Pancreas (tissue), 10 donors: ENCODE results near the gene ATP9A. TPM values are rescaled to one million over a fixed set of nuclear protein-coding genes. Genes with fewer than 3 reads are reported as not detected.
"Not testable (repeated sequence)": the region's sequence is repeated elsewhere in the genome, so short reads cannot be mapped to it uniquely, and the experiment has no call there.

ENCODE experiments used
- ATAC-seq, 4 donors: fragments of 200-7000 bp; cut with Tn5 transposase; one replicate each; pipeline versions ENCODE4 v1.8.0 to v1.9.1; 2020; ENCODE audit warnings: mild to moderate bottlenecking in 4 of 4, moderate library complexity in 4 of 4
- DNase-seq, 6 donors: peaks; one replicate each; pipeline ENCODE4 v3.0.0-alpha.2; 2020
- FAIRE-seq: peaks from 2 replicates; lab custom pipeline; 2012; peaks lifted over from hg19 to GRCh38; lab: Jason Lieb, UNC
- H3K27ac ChIP-seq, 4 donors: fragments of 200-600 bp; sonication (generic); 1 replicate in 3 of 4; 2 replicates in 1 of 4; pipeline versions ENCODE4 v1.5.0 to v1.8.0; 2020
- H3K27me3 ChIP-seq, 4 donors: fragments of 200-600 bp; one replicate each; pipeline ENCODE4 v1.8.0; 2021
- H3K36me3 ChIP-seq, 3 donors: fragments of 200-600 bp; sonication (generic) in 1 of 3; one replicate each; pipeline versions ENCODE4 v1.5.0 to v1.8.0; 2020 to 2021
- H3K4me1 ChIP-seq, 3 donors: fragments of 200-600 bp; one replicate each; pipeline ENCODE4 v1.8.0; 2021
- H3K4me3 ChIP-seq, 4 donors: fragments of 200-600 bp; sonication (generic) in 2 of 4; one replicate each; pipeline versions ENCODE4 v1.5.0 to v1.8.0; 2020 to 2021
- H3K9me3 ChIP-seq, 4 donors: fragments of 200-600 bp; one replicate each; pipeline ENCODE4 v1.8.0; 2021
- WGBS, 2 donors: extraction: QIAGEN DNeasy Blood & Tissue Kit; methylation state at CpG; one replicate each; pipeline ENCODE4 v1.1.7; 2013; 5-methylcytosine and 5-hydroxymethylcytosine counted together
- intact Hi-C, 3 donors: fragments of 100-400 bp; cut with DNase I; formaldehyde crosslinking; loops; one replicate each; pipeline versions ENCODE4 v1.11.1 to v1.14.2; 2022
- polyA plus RNA-seq, 2 donors: library from polyadenylated mRNA; stranded (reverse); fragments of 200-250 nt; gene quantifications; one replicate each; pipeline ENCODE4 v1.2.3, GENCODE V29; 2013
- total RNA-seq, 6 donors: library from RNA; stranded (reverse); fragmentation: NEBNext Ultra II Directional in 4 of 6; extraction: Animal tissue kit (Norgen Biotek cat#: 25700) in 4 of 6; gene quantifications; one replicate each; pipeline versions ENCODE4 v1.2.1 to v1.2.4, GENCODE V29; 2021 to 2023
- TF ChIP-seq, protein P1 (sequence below), 4 donors: fragments of 200-600 bp; sonication (generic) in 3 of 4; IDR thresholded peaks; one replicate each; pipeline versions ENCODE4 v1.5.0 to v1.8.0; 2021; ENCODE audit warnings: antibody characterized with exemption in 4 of 4
- donor health status: healthy with polysubstance abuse.
- donor health status: DM: no; HTN: no; CAD: no; lungs with moderate emphysema.
- donor health status: DM: no; HTN: no; CAD: no.
- donor health status: control.
- donor health status: control.
- donor health status: Bipolar disorder and iron deficiency.
- donor health status: DM: yes; HTN: yes; CAD: no.
- donor health status: DM: no; HTN: no; CAD: no.
- donor health status: DM: no; HTN: no; CAD: no.
- donor health status: DM: yes; HTN: yes; CAD: no.

The ATP9A gene
- total and polyA plus RNA-seq, 8 donors: 5.8 to 41.0 (median 20.0) TPM

DNA sequence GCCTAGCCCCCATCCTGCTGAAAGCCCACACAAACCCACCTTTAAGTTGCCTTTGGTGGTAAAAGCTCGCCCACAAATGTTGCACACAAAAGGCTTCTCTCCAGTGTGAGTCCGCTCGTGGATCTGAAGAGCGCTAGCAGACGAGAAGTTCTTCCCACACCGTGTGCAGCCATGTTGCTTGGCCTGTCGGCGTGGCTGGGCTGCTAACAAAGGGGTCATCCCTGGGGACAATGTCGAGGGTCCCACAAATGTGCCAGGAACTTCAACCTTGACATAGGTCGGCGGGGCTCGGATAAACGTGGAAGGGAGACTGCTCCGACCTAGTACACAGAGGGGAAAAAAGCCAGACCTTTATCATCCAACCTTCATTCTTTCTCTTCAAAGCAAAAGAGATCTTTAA, 20.6 kb upstream of the ATP9A start:
- Histone ChIP-seq H3K9me3 (no peaks in the 10 kb centered on the region), H3K36me3 (no peaks in the 10 kb centered on the region), H3K27ac (no peak overlapping the region), H3K4me1 (no peaks in the 10 kb centered on the region), H3K27me3 (no peaks in the 10 kb centered on the region), H3K4me3 (no peak overlapping the region)
- WGBS, 2 donors: 81 to 85% methylated on average over 14 of the region's 14 CpGs
- intact Hi-C loops: no loop called here
- FAIRE-seq: no peak
- TF ChIP-seq, protein P1, sequence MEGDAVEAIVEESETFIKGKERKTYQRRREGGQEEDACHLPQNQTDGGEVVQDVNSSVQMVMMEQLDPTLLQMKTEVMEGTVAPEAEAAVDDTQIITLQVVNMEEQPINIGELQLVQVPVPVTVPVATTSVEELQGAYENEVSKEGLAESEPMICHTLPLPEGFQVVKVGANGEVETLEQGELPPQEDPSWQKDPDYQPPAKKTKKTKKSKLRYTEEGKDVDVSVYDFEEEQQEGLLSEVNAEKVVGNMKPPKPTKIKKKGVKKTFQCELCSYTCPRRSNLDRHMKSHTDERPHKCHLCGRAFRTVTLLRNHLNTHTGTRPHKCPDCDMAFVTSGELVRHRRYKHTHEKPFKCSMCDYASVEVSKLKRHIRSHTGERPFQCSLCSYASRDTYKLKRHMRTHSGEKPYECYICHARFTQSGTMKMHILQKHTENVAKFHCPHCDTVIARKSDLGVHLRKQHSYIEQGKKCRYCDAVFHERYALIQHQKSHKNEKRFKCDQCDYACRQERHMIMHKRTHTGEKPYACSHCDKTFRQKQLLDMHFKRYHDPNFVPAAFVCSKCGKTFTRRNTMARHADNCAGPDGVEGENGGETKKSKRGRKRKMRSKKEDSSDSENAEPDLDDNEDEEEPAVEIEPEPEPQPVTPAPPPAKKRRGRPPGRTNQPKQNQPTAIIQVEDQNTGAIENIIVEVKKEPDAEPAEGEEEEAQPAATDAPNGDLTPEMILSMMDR (IDR thresholded peaks at IDR 0.05): no peak
- no peak for ATAC-seq
- no peak for DNase-seq

- H3K4me1 ChIP-seq: no peaks in the 10 kb centered on the region
- TF ChIP-seq, protein P1 (IDR thresholded peaks at IDR 0.05): no peak
- no peaks in the 10 kb centered on the region for H3K27me3 ChIP-seq
- ATAC-seq: no peak
- no peak for DNase-seq
- WGBS, 2 donors: 82 to 86% methylated on average over 15 of the region's 15 CpGs
- H3K9me3 ChIP-seq: no peaks in the 10 kb centered on the region
- intact Hi-C loops: no loop called here
- FAIRE-seq: no peak
- H3K4me3 ChIP-seq: no peak overlapping the region
- no peak overlapping the region for H3K27ac ChIP-seq
- H3K36me3 ChIP-seq: no peaks in the 10 kb centered on the region
Measured at GRCh38 chr20:51784299-51784698, 16.1 kb upstream of the ATP9A start.

DNA sequence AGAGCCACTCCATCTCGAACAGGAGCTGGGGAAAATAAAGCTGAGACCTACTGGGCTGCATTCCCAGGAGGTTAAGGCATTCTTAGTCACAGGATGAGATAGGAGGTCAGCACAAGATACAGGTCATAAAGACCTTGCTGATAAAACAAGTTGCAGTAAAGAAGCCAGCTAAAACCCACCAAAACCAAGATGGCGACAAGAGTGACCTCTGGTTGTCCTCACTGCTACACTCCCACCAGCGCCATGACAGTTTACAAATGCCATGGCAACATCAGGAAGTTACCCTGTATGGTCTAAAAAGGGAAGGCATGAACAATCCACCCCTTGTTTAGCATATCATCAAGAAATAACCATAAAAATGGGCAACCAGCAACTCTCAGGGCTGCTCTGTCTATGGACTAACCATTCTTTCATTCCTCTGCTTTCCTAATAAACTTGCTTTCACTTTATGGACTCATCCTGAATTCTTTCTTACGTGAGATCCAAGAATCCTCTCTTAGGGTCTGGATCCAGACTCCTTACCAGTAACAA, 10.1 kb upstream of the ATP9A start:
- H3K9me3 ChIP-seq, H3K36me3 ChIP-seq, H3K4me1 ChIP-seq, H3K4me3 ChIP-seq, H3K27me3 ChIP-seq, FAIRE-seq, H3K27ac ChIP-seq, DNase-seq, ATAC-seq, intact Hi-C loops: not testable (repeated sequence)
- WGBS, 2 donors: 88% methylated on average over 4 of the region's 4 CpGs

DNA sequence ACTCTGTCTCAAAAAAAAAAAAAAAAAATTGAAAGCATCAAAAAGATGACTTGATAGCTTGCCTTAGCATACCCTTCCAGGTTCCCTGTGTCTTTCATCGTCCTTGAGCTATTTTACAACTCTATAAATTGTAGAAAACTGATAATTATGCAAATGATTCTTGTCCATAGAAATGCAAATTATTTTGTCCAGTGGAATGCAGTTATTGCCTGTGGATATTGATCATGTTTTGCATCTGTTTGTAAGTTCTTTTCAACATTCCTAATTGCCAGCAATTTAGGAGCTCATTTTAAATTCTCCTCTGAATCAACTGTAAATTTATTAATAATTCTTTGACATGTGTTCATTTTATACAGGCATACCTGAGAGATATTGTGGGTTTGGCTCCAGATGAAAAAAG, 7.1 kb upstream of the ATP9A start:
- no peak overlapping the region for H3K4me3 ChIP-seq
- H3K4me1 ChIP-seq: no peaks in the 10 kb centered on the region
- intact Hi-C loops: no loop called here
- H3K27ac ChIP-seq: no peak overlapping the region
- H3K27me3 ChIP-seq: no peaks in the 10 kb centered on the region
- WGBS, 2 donors: 55 to 72% methylated on average over 1 of the region's 1 CpG
- ATAC-seq (no peak), DNase-seq (no peak), FAIRE-seq (no peak)
- TF ChIP-seq, protein P1 (IDR thresholded peaks at IDR 0.05): no peak
- H3K9me3 ChIP-seq: no peaks in the 10 kb centered on the region
- no peaks in the 10 kb centered on the region for H3K36me3 ChIP-seq

DNA sequence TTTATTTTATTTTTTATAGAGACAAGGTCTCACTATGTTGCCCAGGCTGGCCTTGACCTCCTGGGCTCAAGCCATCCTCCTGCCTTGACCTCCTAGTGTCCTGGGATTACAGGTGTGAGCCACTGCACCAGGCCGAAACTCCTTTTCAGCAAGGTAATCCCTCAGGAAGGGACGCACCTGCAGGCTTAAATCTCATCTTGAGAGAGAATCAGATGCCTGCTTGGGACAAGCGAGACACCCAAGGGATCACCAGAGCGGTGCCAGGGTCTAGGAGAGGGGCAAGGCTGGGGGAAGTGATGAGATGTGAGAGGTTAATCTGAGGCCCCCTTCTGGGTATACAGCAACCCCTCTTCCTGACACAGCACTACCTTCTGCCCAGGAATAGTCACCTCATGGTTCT, 4.0 kb upstream of the ATP9A start:
- WGBS, 2 donors: 86 to 90% methylated on average over 4 of the region's 4 CpGs
- ATAC-seq (no peak), DNase-seq (no peak), FAIRE-seq (no peak)
- Histone ChIP-seq H3K27ac (no peak overlapping the region), H3K27me3 (no peaks in the 10 kb centered on the region), H3K4me1 (no peaks in the 10 kb centered on the region), H3K9me3 (no peaks in the 10 kb centered on the region), H3K4me3 (no peak overlapping the region), H3K36me3 (no peaks in the 10 kb centered on the region)
- TF ChIP-seq, protein P1 (IDR thresholded peaks at IDR 0.05): no peak
- intact Hi-C loops: no loop called here
